ENCODE measurements around the gene EPB41L3.

Gene EPB41L3

GRCh38 chr18:5532066-5532465 is 11.7 kb downstream of the EPB41L3 start:
- Histone ChIP-seq H2AFZ (ENCODE audit: low read depth, low read length) (no peak overlapping the region), H3K9me3 (ENCODE audit: insufficient read depth, low read length) (no peaks in the 10 kb centered on the region), H3K4me1 (ENCODE audit: low read length) (no peaks in the 10 kb centered on the region), H3K4me2 (ENCODE audit: low read length) (no peak overlapping the region), H3K27ac (ENCODE audit: low read length) (no peak overlapping the region), H3K4me3 (ENCODE audit: low read length) (no peak overlapping the region), H3K27me3 (ENCODE audit: low read depth, low read length) (no peaks in the 10 kb centered on the region), H3K36me3 (replicated peaks; ENCODE audit: low read depth, low read length) (no peaks in the 10 kb centered on the region), H3K79me2 (ENCODE audit: low read length) (no peaks in the 10 kb centered on the region), H4K20me1 (ENCODE audit: insufficient read depth, low read length) (no peaks in the 10 kb centered on the region), H3K9ac (ENCODE audit: low read length) (no peak overlapping the region)
- TF ChIP-seq CTCF (IDR thresholded peaks at IDR 0.05; ENCODE audit: low read depth, low read length) (no peak), EZH2phosphoT487 (IDR thresholded peaks at IDR 0.05; ENCODE audit: low read depth) (no peak)

- Histone ChIP-seq H3K79me2 (ENCODE audit: low read length) (no peaks in the 10 kb centered on the region), H3K9ac (ENCODE audit: low read length) (no peak overlapping the region)
- TF ChIP-seq EZH2phosphoT487 (IDR thresholded peaks at IDR 0.05; ENCODE audit: low read depth), result no peak
- no peak for TF ChIP-seq CTCF (IDR thresholded peaks at IDR 0.05; ENCODE audit: low read depth, low read length)
Observed at GRCh38 chr18:5530629-5531178, 13.1 kb downstream of the EPB41L3 start.

GRCh38 chr18:5529471-5529870 is 14.3 kb downstream of the EPB41L3 start:
- no peaks in the 10 kb centered on the region for H3K79me2 ChIP-seq (ENCODE audit: low read length)
- TF ChIP-seq CTCF (IDR thresholded peaks at IDR 0.05; ENCODE audit: low read depth, low read length), result no peak
- TF ChIP-seq EZH2phosphoT487 (IDR thresholded peaks at IDR 0.05; ENCODE audit: low read depth), result no peak
- H2AFZ ChIP-seq (ENCODE audit: low read depth, low read length), result no peak overlapping the region
- H3K36me3 ChIP-seq (replicated peaks; ENCODE audit: low read depth, low read length), result no peaks in the 10 kb centered on the region
- no peak overlapping the region for H3K9ac ChIP-seq (ENCODE audit: low read length)
- no peak overlapping the region for H3K4me2 ChIP-seq (ENCODE audit: low read length)
- no peaks in the 10 kb centered on the region for H3K27me3 ChIP-seq (ENCODE audit: low read depth, low read length)
- no peak overlapping the region for H3K4me3 ChIP-seq (ENCODE audit: low read length)
- H3K9me3 ChIP-seq (ENCODE audit: insufficient read depth, low read length), result no peaks in the 10 kb centered on the region
- H3K27ac ChIP-seq (ENCODE audit: low read length), result no peak overlapping the region
- H4K20me1 ChIP-seq (ENCODE audit: insufficient read depth, low read length), result no peaks in the 10 kb centered on the region
- H3K4me1 ChIP-seq (ENCODE audit: low read length), result no peaks in the 10 kb centered on the region

More at GRCh38 chr18:5530629-5531178, 13.1 kb downstream of the EPB41L3 start:
- Histone ChIP-seq H4K20me1 (ENCODE audit: insufficient read depth, low read length) (no peaks in the 10 kb centered on the region), H3K9me3 (ENCODE audit: insufficient read depth, low read length) (no peaks in the 10 kb centered on the region), H2AFZ (ENCODE audit: low read depth, low read length) (no peak overlapping the region), H3K27me3 (ENCODE audit: low read depth, low read length) (no peaks in the 10 kb centered on the region), H3K4me3 (ENCODE audit: low read length) (no peak overlapping the region), H3K27ac (ENCODE audit: low read length) (no peak overlapping the region), H3K4me1 (ENCODE audit: low read length) (no peaks in the 10 kb centered on the region), H3K4me2 (ENCODE audit: low read length) (no peak overlapping the region), H3K36me3 (replicated peaks; ENCODE audit: low read depth, low read length) (no peaks in the 10 kb centered on the region)

- H3K9me3 ChIP-seq (ENCODE audit: insufficient read depth, low read length), result no peaks in the 10 kb centered on the region
- no peak for TF ChIP-seq EZH2phosphoT487 (IDR thresholded peaks at IDR 0.05; ENCODE audit: low read depth)
- TF ChIP-seq CTCF (IDR thresholded peaks at IDR 0.05; ENCODE audit: low read depth, low read length), result no peak
- H3K4me1 ChIP-seq (ENCODE audit: low read length), result no peaks in the 10 kb centered on the region
- no peak overlapping the region for H3K4me2 ChIP-seq (ENCODE audit: low read length)
- H3K27ac ChIP-seq (ENCODE audit: low read length), result no peak overlapping the region
- H3K27me3 ChIP-seq (ENCODE audit: low read depth, low read length), result no peaks in the 10 kb centered on the region
- H2AFZ ChIP-seq (ENCODE audit: low read depth, low read length), result no peak overlapping the region
- no peak overlapping the region for H3K9ac ChIP-seq (ENCODE audit: low read length)
- no peaks in the 10 kb centered on the region for H4K20me1 ChIP-seq (ENCODE audit: insufficient read depth, low read length)
- H3K4me3 ChIP-seq (ENCODE audit: low read length), result no peak overlapping the region
- no peaks in the 10 kb centered on the region for H3K36me3 ChIP-seq (replicated peaks; ENCODE audit: low read depth, low read length)
- no peaks in the 10 kb centered on the region for H3K79me2 ChIP-seq (ENCODE audit: low read length)
Observed at GRCh38 chr18:5527603-5528002, 16.2 kb downstream of the EPB41L3 start.

All from OCI-LY3 (cell line).